Measurements from ENCODE around the gene MSI2.

- TF ChIP-seq, protein P1, sequence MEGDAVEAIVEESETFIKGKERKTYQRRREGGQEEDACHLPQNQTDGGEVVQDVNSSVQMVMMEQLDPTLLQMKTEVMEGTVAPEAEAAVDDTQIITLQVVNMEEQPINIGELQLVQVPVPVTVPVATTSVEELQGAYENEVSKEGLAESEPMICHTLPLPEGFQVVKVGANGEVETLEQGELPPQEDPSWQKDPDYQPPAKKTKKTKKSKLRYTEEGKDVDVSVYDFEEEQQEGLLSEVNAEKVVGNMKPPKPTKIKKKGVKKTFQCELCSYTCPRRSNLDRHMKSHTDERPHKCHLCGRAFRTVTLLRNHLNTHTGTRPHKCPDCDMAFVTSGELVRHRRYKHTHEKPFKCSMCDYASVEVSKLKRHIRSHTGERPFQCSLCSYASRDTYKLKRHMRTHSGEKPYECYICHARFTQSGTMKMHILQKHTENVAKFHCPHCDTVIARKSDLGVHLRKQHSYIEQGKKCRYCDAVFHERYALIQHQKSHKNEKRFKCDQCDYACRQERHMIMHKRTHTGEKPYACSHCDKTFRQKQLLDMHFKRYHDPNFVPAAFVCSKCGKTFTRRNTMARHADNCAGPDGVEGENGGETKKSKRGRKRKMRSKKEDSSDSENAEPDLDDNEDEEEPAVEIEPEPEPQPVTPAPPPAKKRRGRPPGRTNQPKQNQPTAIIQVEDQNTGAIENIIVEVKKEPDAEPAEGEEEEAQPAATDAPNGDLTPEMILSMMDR (IDR thresholded peaks at IDR 0.05 in 2 of 3, conservative IDR thresholded peaks at IDR 0.05 in 1 of 3; ENCODE audit: insufficient read depth in 2 of 3, low read depth in 1 of 3, low read length in 3 of 3), result no peak
- no peak for TF ChIP-seq ZSCAN32 (CRISPR knock-in tag; IDR thresholded peaks at IDR 0.05)
- no peak for TF ChIP-seq PML (IDR thresholded peaks at IDR 0.05; ENCODE audit: low read length)
- no peak for TF ChIP-seq CHD2 (IDR thresholded peaks at IDR 0.05; ENCODE audit: low read depth, low read length)
- TF ChIP-seq SMC3 (conservative IDR thresholded peaks at IDR 0.05; ENCODE audit: insufficient read depth, low read depth, low read length), result no peak
- no peak for TF ChIP-seq POLR2A (conservative IDR thresholded peaks at IDR 0.05)
- no peak for TF ChIP-seq USF1 (CRISPR knock-in tag; IDR thresholded peaks at IDR 0.05)
- TF ChIP-seq SP2 (IDR thresholded peaks at IDR 0.05; ENCODE audit: extremely low read depth, low read depth, low read length, poor library complexity, severe bottlenecking), result no peak
- TF ChIP-seq, protein P2, sequence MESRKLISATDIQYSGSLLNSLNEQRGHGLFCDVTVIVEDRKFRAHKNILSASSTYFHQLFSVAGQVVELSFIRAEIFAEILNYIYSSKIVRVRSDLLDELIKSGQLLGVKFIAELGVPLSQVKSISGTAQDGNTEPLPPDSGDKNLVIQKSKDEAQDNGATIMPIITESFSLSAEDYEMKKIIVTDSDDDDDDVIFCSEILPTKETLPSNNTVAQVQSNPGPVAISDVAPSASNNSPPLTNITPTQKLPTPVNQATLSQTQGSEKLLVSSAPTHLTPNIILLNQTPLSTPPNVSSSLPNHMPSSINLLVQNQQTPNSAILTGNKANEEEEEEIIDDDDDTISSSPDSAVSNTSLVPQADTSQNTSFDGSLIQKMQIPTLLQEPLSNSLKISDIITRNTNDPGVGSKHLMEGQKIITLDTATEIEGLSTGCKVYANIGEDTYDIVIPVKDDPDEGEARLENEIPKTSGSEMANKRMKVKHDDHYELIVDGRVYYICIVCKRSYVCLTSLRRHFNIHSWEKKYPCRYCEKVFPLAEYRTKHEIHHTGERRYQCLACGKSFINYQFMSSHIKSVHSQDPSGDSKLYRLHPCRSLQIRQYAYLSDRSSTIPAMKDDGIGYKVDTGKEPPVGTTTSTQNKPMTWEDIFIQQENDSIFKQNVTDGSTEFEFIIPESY (CRISPR knock-in tag; IDR thresholded peaks at IDR 0.05), result no peak
- TF ChIP-seq MTF1 (CRISPR knock-in tag; IDR thresholded peaks at IDR 0.05; ENCODE audit: borderline replicate concordance), result no peak
Observed at GRCh38 chr17:57499648-57500049, 243.3 kb downstream of the MSI2 start.

All from K562 (cell line).